Body of pancreas (tissue), 4 donors: Measurements from ENCODE around the gene BACE2. TPM values are rescaled to one million over a fixed set of nuclear protein-coding genes. Genes with fewer than 3 reads are reported as not detected.
A peak's percentile ranks its signal among the peaks of the same experiment; 100 is the strongest.
"Not testable (repeated sequence)": the region's sequence is repeated elsewhere in the genome, so short reads cannot be mapped to it uniquely, and the experiment has no call there.

Source experiments
- ATAC-seq: fragments of 150-250 bp; one replicate; pipeline ENCODE4 v1.9.1; 2016
- DNase-seq, 4 donors: peaks; one replicate each; pipeline ENCODE4 v3.0.0-alpha.2; 2019
- H3K27ac ChIP-seq, 4 donors: fragments of 200-600 bp; sonication (generic); 1 replicate in 3 of 4; 2 replicates in 1 of 4; pipeline versions ENCODE4 v1.5.1 to v1.6.1; 2016 to 2019; ENCODE audit warnings: mild to moderate bottlenecking in 1 of 4, mixed read lengths in 1 of 4, moderate library complexity in 1 of 4
- H3K27me3 ChIP-seq, 2 donors: fragments of 200-600 bp; sonication (generic); one replicate each; pipeline ENCODE4 v1.6.0; 2016; ENCODE audit warnings: mild to moderate bottlenecking in 1 of 2
- H3K36me3 ChIP-seq, 2 donors: fragments of 200-600 bp; sonication (generic); replicated peaks in 1 of 2; 2 replicates each; pipeline ENCODE4 v1.5.1; 2016; ENCODE audit warnings: low read depth in 2 of 2; ENCODE audit not compliant: insufficient read depth in 1 of 2
- H3K4me1 ChIP-seq: fragments of 200-600 bp; sonication (generic); one replicate; pipeline ENCODE4 v1.6.0; 2016
- H3K4me3 ChIP-seq, 2 donors: fragments of 200-600 bp; sonication (generic); 1 replicate in 1 of 2; 2 replicates in 1 of 2; pipeline ENCODE4 v1.5.1; 2016 to 2019
- H3K9me3 ChIP-seq, 3 donors: fragments of 200-600 bp; sonication (generic); 1 replicate in 2 of 3; 2 replicates in 1 of 3; pipeline ENCODE4 v1.5.1; 2016
- CTCF ChIP-seq, 7 experiments: fragments of 450-650 bp in 4 of 7; fragments of 200-600 bp in 3 of 7; sonication (generic) in 3 of 7; IDR thresholded peaks; one replicate each; pipeline ENCODE4 v1.5.1; 2016 to 2019; ENCODE audit warnings: antibody characterized with exemption in 7 of 7
- POLR2A ChIP-seq, 3 donors: fragments of 450-650 bp; IDR thresholded peaks; one replicate each; pipeline ENCODE4 v1.6.1; 2016; ENCODE audit warnings: antibody characterized with exemption in 3 of 3, mild to moderate bottlenecking in 2 of 3
- WGBS, 2 donors: methylation state at CpG; one replicate each; pipeline ENCODE4 v1.1.5; 2017; 5-methylcytosine and 5-hydroxymethylcytosine counted together
- intact Hi-C: fragments of 100-400 bp; cut with DNase I; formaldehyde crosslinking; loops from one replicate; pipeline ENCODE4 v1.15.1; 2023
- total RNA-seq, 2 donors: library from RNA; depleted of rRNA; stranded (reverse); fragments of >200 nt; gene quantifications; one replicate each; pipeline ENCODE4 v1.1.0, GENCODE V29; 2016

Gene BACE2
- total RNA-seq, 2 donors from 2014 or later, result 86.4 to 107 TPM

GRCh38 chr21:41188486-41189149 is 20.7 kb downstream of the BACE2 start:
- no peak overlapping the region for H3K4me3 ChIP-seq
- no peaks in the 10 kb centered on the region for H3K36me3 ChIP-seq
- DNase-seq (no peak), ATAC-seq (no peak)
- no peak overlapping the region for H3K27ac ChIP-seq
- no peaks in the 10 kb centered on the region for H3K9me3 ChIP-seq
- no peaks in the 10 kb centered on the region for H3K27me3 ChIP-seq
- TF ChIP-seq CTCF (IDR thresholded peaks at IDR 0.05) (no peak), POLR2A (IDR thresholded peaks at IDR 0.05) (no peak)
- WGBS, 2 donors, result 91 to 94% methylated on average over 6 of the region's 6 CpGs
- intact Hi-C loops, result no loop called here
- H3K4me1 ChIP-seq, result no peaks in the 10 kb centered on the region

- no peak overlapping the region for H3K27ac ChIP-seq
- WGBS, 2 donors, result 91 to 94% methylated on average over 1 of the region's 1 CpG
- no peak overlapping the region for H3K4me3 ChIP-seq
- no peaks in the 10 kb centered on the region for H3K36me3 ChIP-seq
- TF ChIP-seq CTCF (IDR thresholded peaks at IDR 0.05) (no peak), POLR2A (IDR thresholded peaks at IDR 0.05) (no peak)
- no peaks in the 10 kb centered on the region for H3K9me3 ChIP-seq
- H3K4me1 ChIP-seq, result no peaks in the 10 kb centered on the region
- intact Hi-C loops, result no loop called here
- DNase-seq (no peak), ATAC-seq (no peak)
- H3K27me3 ChIP-seq, result no peaks in the 10 kb centered on the region
Measured at GRCh38 chr21:41189150-41189745, 21.3 kb downstream of the BACE2 start.

GRCh38 chr21:41192552-41192951 is 24.6 kb downstream of the BACE2 start:
- H3K9me3 ChIP-seq, H3K27me3 ChIP-seq, ATAC-seq, H3K27ac ChIP-seq, intact Hi-C loops, H3K36me3 ChIP-seq, H3K4me3 ChIP-seq, H3K4me1 ChIP-seq: not testable (repeated sequence)
- WGBS, 2 donors, result 76 to 77% methylated on average over 4 of the region's 4 CpGs
- peak in 1 of 4 donors; percentile 25 for DNase-seq

GRCh38 chr21:41195311-41195710 is 27.4 kb downstream of the BACE2 start:
- no peak for TF ChIP-seq POLR2A (IDR thresholded peaks at IDR 0.05)
- TF ChIP-seq CTCF (IDR thresholded peaks at IDR 0.05), result no peak
- WGBS, 2 donors, result 95 to 96% methylated on average over 5 of the region's 5 CpGs
- no peaks in the 10 kb centered on the region for H3K36me3 ChIP-seq
- no peak for ATAC-seq
- H3K9me3 ChIP-seq, result no peaks in the 10 kb centered on the region
- H3K27ac ChIP-seq, result no peak overlapping the region
- H3K27me3 ChIP-seq, result no peaks in the 10 kb centered on the region
- intact Hi-C loops, result no loop called here
- no peak for DNase-seq
- H3K4me1 ChIP-seq, result peaks cover 6% of the 10 kb centered on the region
- no peak overlapping the region for H3K4me3 ChIP-seq

GRCh38 chr21:41196993-41197392 is 29.0 kb downstream of the BACE2 start:
- H3K27ac ChIP-seq, result peak overlapping the region in 1 of 4 donors; percentile 68
- no peak for DNase-seq
- peaks cover 6% of the 10 kb centered on the region for H3K4me1 ChIP-seq
- H3K9me3 ChIP-seq, result no peaks in the 10 kb centered on the region
- no peak for ATAC-seq
- 51 to 62% methylated on average over 5 of the region's 5 CpGs for WGBS, 2 donors
- intact Hi-C loops, result no loop called here
- H3K27me3 ChIP-seq, result no peaks in the 10 kb centered on the region
- no peaks in the 10 kb centered on the region for H3K36me3 ChIP-seq
- TF ChIP-seq CTCF (IDR thresholded peaks at IDR 0.05) (no peak), POLR2A (IDR thresholded peaks at IDR 0.05) (no peak)
- H3K4me3 ChIP-seq, result no peak overlapping the region
